NCI-H460 (cell line): Measurements from ENCODE around the gene EPDR1. TPM values are rescaled to one million over a fixed set of nuclear protein-coding genes. Genes with fewer than 3 reads are reported as not detected.
"Not testable (repeated sequence)": the region's sequence is repeated elsewhere in the genome, so short reads cannot be mapped to it uniquely, and the experiment has no call there.

Source experiments
- DNase-seq: peaks from one replicate; pipeline ENCODE4 v3.0.0-alpha.2; 2016; ENCODE audit warnings: low read depth; ENCODE audit errors: extremely low read depth
- total RNA-seq: library from RNA; depleted of rRNA; stranded (reverse); fragments of >200 nt; shearing (Covaris generic); gene quantifications from 2 replicates; pipeline ENCODE4 v1.2.3, GENCODE V29; 2014

The EPDR1 gene
- total RNA-seq, 1 experiment from 2014 or later, result 109 TPM

DNA sequence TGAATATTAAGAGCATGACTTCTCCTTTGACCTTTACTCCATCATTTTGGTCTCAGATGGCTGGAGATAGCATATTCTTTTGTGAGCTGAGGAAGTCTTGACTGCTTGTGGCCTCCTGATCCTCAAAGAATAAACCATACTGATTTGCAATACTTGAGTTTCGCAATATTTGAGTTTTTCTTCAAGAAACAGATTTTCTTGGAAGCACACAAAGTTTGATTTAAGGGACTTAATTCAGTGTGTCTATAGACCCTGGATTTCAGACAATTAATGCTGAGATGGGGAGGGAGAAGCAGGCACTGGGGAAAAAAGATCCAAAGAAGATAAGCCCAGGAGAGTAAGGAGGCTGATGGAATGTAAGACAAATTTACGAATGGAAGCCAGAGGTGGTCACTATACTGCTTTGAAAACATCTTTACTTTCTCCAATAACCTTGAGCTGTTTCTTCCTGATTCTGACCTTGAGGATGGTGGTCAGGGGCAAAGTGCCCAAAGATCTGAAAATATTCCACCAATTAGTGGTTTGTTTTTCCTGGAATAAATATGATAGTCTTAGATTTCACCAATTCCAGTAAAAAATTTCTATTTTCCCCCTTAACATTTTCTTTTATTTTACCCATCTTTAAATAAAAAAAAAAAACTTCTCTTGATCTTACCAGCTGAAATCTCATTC, 7.5 kb downstream of the EPDR1 start:
- no peak for DNase-seq

- DNase-seq, result no peak
Observed at GRCh38 chr7:37928878-37929277, 8.4 kb downstream of the EPDR1 start.

- DNase-seq, result no peak
Observed at GRCh38 chr7:37930226-37930948, 9.9 kb downstream of the EPDR1 start.

DNA sequence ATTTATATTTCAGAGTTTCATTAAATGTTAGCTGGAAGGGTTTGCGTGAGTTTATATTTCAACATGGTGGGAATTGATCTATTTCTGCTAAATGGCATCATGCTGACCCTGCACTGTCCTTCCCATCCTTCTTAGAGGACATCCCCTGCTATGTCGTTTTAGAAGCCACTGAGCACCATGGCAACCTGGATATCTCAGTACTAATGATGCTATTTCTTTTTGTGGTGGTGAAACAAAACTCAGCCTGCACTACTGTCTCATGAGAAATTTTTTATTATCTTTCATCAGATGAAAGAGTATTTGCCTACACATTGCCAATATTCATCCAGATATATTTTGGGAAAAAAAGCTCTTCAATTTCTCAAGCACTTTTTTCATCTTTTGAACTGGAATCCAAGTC, 12.1 kb downstream of the EPDR1 start:
- no peak for DNase-seq

GRCh38 chr7:37933018-37933566, 12.7 kb downstream of the EPDR1 start:
- no peak for DNase-seq

DNA sequence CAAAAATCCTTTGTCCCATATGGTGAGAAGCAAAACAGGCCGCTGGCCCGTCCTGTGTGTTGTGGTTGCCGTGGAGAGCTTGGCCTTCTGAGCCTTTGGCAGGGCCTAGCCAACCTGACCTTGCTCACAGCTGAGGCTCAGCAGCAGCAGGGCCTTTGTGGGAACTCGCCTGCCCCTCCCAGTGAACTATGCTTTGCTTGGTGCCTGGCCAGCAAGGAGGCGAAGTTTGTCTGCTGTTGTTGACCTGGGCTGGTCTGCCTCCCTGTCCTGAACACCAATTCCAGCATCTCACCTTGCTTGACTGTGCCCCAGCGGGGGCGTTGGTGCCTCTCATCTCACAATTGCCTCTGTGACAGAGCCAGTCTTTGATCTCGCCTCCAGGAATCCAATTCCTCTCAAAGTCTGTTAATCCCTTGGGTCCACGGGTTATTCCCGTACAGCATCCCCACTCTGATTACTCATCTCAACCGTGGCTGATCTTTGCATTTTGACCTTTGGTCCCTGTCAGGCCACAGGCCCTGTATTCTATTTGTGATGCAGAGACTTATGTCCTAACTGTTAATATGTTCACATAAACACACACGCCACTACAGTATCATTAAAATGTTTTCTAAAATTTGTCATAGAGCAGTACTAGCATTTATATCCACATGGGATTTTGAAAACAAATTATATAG, 22.6 kb downstream of the EPDR1 start:
- no peak for DNase-seq

DNA sequence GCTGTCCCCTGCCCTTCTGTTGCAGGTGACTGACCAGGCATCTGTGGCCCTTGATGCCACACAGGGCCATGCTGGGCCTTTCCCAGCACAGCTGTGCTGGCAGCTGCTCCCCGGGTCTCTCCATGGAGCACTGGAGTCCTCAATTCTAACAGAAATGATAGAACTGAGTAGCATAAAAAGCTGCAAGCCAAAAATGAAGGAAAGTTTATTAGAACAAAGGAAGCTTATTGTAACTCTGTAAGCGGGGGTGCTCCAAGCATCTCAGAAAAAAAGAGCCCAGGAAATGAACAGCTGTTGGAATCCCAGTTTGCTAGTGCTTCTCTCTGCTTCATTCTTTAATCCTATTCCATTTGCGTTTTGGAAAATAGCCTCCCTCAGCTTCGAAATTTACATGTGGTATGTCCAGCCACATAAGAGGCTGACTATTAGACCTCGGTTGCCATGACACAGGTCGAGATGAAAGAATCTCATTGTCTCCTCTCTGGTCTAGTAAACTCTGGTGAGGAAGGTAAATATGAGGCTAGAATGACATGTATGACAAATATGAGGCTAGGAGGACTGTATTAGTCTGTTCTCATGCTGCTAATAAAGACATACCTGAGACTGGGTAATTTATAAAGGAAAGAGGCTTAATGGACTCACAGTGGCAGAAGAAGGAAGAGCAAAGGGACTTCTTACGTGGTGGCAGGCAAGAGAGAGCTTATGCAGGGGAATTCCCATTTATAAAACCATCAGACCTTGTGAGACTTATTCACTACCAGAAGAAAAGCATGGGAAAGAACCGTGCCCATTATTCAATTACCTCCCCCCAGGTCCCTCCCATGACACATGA, 23.7 kb downstream of the EPDR1 start:
- no peak for DNase-seq

GRCh38 chr7:37944737-37945054, 24.3 kb downstream of the EPDR1 start:
- DNase-seq, result no peak

DNA sequence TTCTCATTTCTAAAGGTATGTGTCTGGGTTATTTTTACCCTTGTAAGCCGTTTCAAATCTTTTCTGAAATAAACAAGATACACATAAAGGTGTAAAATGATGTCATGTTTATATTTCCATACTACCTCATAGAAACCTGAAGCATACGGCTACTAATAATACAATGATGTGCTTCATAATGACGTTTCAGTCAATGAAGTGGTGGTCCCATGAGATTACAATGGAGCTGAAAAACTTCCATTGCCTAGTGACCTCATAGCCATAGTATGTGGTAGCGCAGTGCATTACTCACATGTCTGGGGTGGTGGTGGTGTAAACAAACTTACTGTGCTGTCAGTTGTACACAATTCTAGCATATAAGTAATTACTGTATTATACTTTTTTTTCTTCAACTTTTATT, 24.9 kb downstream of the EPDR1 start:
- no peak for DNase-seq

GRCh38 chr7:37947138-37947940, 26.9 kb downstream of the EPDR1 start:
- DNase-seq, result no peak

GRCh38 chr7:37947941-37948210, 27.4 kb downstream of the EPDR1 start:
- no peak for DNase-seq

GRCh38 chr7:37952240-37952639, 31.8 kb downstream of the EPDR1 start:
- DNase-seq, result no peak

- DNase-seq, result not testable (repeated sequence)
Observed at GRCh38 chr7:37954217-37954616, 33.8 kb downstream of the EPDR1 start.

- no peak for DNase-seq
Observed at GRCh38 chr7:37956791-37957190, 36.4 kb downstream of the EPDR1 start.

DNA sequence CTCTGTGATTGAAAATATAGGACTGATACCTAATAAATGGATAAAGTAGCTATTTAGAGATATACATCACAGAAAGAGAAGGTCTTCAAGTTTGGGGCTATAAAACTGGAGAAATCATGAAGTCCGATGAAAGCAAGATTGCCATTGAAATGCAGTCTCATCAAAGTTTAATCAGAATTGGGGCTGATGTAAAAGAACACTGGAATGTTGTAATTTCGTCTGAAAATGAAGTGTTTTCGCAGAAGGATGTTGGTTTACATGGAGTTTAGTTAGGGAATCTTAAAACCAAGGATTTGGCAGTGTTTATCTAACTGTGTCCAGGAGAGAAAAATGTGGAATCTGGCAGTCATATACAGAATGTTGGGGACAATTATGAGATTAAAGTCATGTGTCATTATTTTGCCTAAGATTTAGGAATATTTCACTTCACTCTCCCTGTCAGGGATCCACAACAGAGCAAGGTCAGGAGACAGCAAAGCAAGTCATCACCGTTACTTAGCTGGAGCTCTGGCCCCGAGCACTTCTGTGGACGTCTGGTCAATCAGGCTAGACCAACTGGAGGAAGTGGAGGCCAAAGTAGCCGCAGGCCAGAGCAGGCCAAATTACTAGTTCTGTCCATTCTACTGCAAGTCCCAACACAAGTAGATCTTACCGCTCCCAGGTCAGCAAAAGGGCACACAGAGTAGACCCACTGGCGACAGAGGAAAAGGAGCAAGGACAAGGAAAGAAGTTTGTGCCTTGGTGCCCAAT, 37.0 kb downstream of the EPDR1 start:
- no peak for DNase-seq

DNA sequence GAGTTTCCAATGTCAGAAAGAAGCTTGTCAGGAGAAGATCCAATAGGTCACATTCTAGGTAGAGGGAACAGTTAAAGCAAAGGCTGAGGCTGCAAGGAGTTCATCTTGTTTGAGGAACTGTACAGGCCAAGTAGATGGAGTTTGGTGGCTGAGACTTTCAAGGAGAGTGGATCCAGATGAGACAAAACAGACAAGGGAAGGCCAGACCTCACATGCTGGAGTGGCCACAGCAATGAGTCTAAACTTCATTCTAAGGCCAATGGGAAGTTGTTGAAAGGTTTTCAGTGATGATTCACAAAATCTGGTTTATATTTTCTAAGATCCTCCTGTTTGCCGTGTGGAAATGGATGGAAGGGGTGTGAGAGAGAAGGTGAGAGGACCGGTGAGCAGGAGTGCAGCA, 40.0 kb downstream of the EPDR1 start:
- no peak for DNase-seq

GRCh38 chr7:37961251-37961650, 40.8 kb downstream of the EPDR1 start:
- no peak for DNase-seq

DNA sequence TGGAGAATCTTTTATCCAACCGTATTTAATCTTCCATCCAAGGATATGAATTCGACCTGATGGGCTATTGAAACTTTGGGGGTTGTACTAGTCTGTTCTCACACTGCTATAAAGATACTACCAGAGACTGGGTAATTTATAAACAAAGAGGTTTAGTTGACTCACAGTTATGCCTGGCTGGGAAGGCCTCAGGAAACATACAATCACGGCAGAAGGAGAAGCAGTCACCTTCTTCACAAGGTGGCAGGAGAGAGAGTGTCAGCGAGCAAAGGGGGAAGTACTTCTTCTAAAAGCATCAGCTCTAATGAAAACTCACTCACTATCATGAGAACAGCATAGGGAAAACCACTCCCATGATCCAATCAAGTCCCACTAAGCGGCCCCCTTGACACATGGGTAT, 43.8 kb downstream of the EPDR1 start:
- DNase-seq, result no peak

DNA sequence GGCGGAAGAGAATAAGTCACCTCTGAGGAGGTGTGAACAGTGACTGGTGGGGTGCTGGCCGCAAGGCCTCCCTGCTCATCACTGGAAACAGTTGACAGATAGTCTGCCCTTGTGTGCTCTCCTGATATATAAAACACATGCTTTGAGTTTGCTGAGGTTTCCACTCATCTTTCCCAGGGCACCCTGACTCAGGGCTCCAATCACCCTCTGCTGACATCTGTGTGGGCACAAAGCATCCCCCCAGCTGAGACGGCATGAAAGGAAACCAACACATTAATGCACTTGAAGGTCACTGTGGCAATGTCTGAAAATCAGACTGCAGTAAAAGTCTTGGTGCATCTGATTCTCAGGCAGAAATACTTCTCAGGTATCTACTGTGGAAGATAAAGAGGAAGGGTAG, 49.8 kb downstream of the EPDR1 start:
- no peak for DNase-seq

DNA sequence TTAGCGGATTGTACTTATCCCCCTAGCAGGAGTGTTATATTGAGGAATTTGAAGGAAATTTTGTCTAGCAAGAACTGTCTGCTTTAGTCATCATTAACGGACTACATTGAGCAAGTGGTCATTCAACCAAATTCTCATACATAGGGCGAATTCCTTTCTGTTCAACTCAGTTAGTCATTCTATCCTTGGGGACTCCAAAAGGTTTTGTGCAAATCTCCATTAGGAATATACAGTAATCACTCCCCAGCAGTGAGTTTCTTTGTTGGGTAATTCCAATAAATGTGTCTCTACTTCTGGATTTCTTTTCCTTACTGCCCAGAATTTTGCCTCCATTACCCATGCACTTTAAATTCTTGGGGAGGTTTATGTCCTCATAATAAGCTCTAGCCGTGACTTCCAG, 51.1 kb downstream of the EPDR1 start:
- DNase-seq, result no peak
